HEK293 (cell line): Measurements from ENCODE around the gene LGSN.
"Not testable (repeated sequence)": the region's sequence is repeated elsewhere in the genome, so short reads cannot be mapped to it uniquely, and the experiment has no call there.

ENCODE experiments used
- CTCF ChIA-PET: fragments of 350-600 bp; formaldehyde crosslinking; extraction: SDS; loops from one replicate; lab custom pipeline; 2021; ENCODE audit warnings: antibody characterized with exemption; lab: Yijun Ruan, JAX
- POLR2A ChIA-PET: fragments of 300-600 bp; formaldehyde crosslinking; extraction: SDS; loops from one replicate; lab custom pipeline; 2020; ENCODE audit warnings: antibody characterized with exemption, inconsistent platforms; lab: Yijun Ruan, JAX
- H3K27ac ChIP-seq: fragments of 200-500 bp; sonication (Bioruptor generic); 2 replicates; pipeline ENCODE4 v1.5.1; 2014; ENCODE audit warnings: low read depth, low read length, control low read depth, inconsistent platforms; ENCODE audit errors: extremely low read depth
- H3K36me3 ChIP-seq, 2 experiments: fragments of 200-500 bp in 1 of 2; sonication (Bioruptor generic) in 1 of 2; 1 replicate in 1 of 2; 2 replicates in 1 of 2; pipeline ENCODE4 v1.5.1; 2014 to 2017; ENCODE audit warnings: inconsistent platforms in 2 of 2, low read length in 2 of 2; ENCODE audit not compliant: control insufficient read depth in 2 of 2, insufficient read depth in 1 of 2
- H3K4me1 ChIP-seq: fragments of 200-500 bp; sonication (Bioruptor generic); 2 replicates; pipeline ENCODE4 v1.5.1; 2014; ENCODE audit warnings: mild to moderate bottlenecking, low read length, inconsistent platforms; ENCODE audit not compliant: control insufficient read depth, insufficient read depth
- H3K4me3 ChIP-seq: 2 replicates; pipeline ENCODE4 v1.5.1; 2011; ENCODE audit warnings: low read depth, mild to moderate bottlenecking, control low read depth, low read length, moderate library complexity
- H3K9me3 ChIP-seq: fragments of 200-500 bp; sonication (Bioruptor generic); 2 replicates; pipeline ENCODE4 v1.5.1; 2014; ENCODE audit warnings: low read depth, low read length, inconsistent platforms; ENCODE audit not compliant: control insufficient read depth, insufficient read depth
- GLI4 ChIP-seq: fragments of 450-650 bp; formaldehyde crosslinking; IDR thresholded peaks from 2 replicates; pipeline ENCODE4 v1.5.1; 2016; ENCODE audit warnings: missing biosample characterization, missing genetic modification characterization
- PRDM1 ChIP-seq: fragments of 450-650 bp; formaldehyde crosslinking; IDR thresholded peaks from 2 replicates; pipeline ENCODE4; 2016; ENCODE audit warnings: missing biosample characterization, missing genetic modification characterization
- REPIN1 ChIP-seq: fragments of 450-650 bp; formaldehyde crosslinking; IDR thresholded peaks from 2 replicates; pipeline ENCODE4 v1.5.1; 2017; ENCODE audit warnings: missing biosample characterization, missing genetic modification characterization, low read depth
- SETDB1 ChIP-seq: IDR thresholded peaks from one replicate; pipeline ENCODE4 v1.6.1; 2017; ENCODE audit warnings: mild to moderate bottlenecking, low read length, moderate library complexity, mixed read lengths; ENCODE audit not compliant: insufficient read length
- ZEB2 ChIP-seq: fragments of 450-650 bp; formaldehyde crosslinking; IDR thresholded peaks from 2 replicates; pipeline ENCODE4 v1.5.1; 2016; ENCODE audit warnings: missing biosample characterization, missing genetic modification characterization
- ZNF112 ChIP-seq: fragments of 450-650 bp; formaldehyde crosslinking; IDR thresholded peaks from 2 replicates; pipeline ENCODE4 v1.5.0; 2017; ENCODE audit warnings: missing biosample characterization, missing genetic modification characterization
- ZNF140 ChIP-seq: fragments of 450-650 bp; formaldehyde crosslinking; IDR thresholded peaks from 2 replicates; pipeline ENCODE4 v1.5.1; 2016; ENCODE audit warnings: missing biosample characterization, missing genetic modification characterization
- ZNF157 ChIP-seq: fragments of 450-650 bp; formaldehyde crosslinking; IDR thresholded peaks from 2 replicates; pipeline ENCODE4 v1.5.1; 2016; ENCODE audit warnings: missing biosample characterization, missing genetic modification characterization
- ZNF239 ChIP-seq: fragments of 450-650 bp; formaldehyde crosslinking; IDR thresholded peaks from 2 replicates; pipeline ENCODE4 v1.5.1; 2016; ENCODE audit warnings: missing biosample characterization, missing genetic modification characterization
- ZNF311 ChIP-seq: fragments of 450-650 bp; formaldehyde crosslinking; IDR thresholded peaks from 2 replicates; pipeline ENCODE4 v1.5.1; 2017; ENCODE audit warnings: missing biosample characterization, missing genetic modification characterization, borderline replicate concordance
- ZNF394 ChIP-seq: fragments of 450-650 bp; formaldehyde crosslinking; IDR thresholded peaks from 2 replicates; pipeline ENCODE4 v1.5.1; 2016; ENCODE audit warnings: missing biosample characterization, missing genetic modification characterization, mild to moderate bottlenecking, moderate library complexity, borderline replicate concordance
- ZNF514 ChIP-seq: fragments of 450-650 bp; formaldehyde crosslinking; IDR thresholded peaks from 2 replicates; pipeline ENCODE4 v1.5.1; 2016; ENCODE audit warnings: missing biosample characterization, missing genetic modification characterization
- ZNF561 ChIP-seq: fragments of 450-650 bp; IDR thresholded peaks from 2 replicates; pipeline ENCODE4 v1.5.1; 2018; ENCODE audit warnings: missing biosample characterization, missing genetic modification characterization, borderline replicate concordance
- ZNF600 ChIP-seq: fragments of 450-650 bp; formaldehyde crosslinking; IDR thresholded peaks from 2 replicates; pipeline ENCODE4 v1.5.1; 2016; ENCODE audit warnings: missing biosample characterization, missing genetic modification characterization
- ZNF677 ChIP-seq: fragments of 450-650 bp; IDR thresholded peaks from 2 replicates; pipeline ENCODE4 v1.5.0; 2018; ENCODE audit warnings: missing biosample characterization, mild to moderate bottlenecking, missing genetic modification characterization, moderate library complexity
- TF ChIP-seq, protein P1 (sequence below): fragments of 450-650 bp; formaldehyde crosslinking; IDR thresholded peaks from 2 replicates; pipeline ENCODE4 v1.5.1; 2016; ENCODE audit warnings: missing biosample characterization, missing genetic modification characterization, low read depth
- TF ChIP-seq, protein P2 (sequence below): fragments of 450-650 bp; formaldehyde crosslinking; IDR thresholded peaks from 2 replicates; pipeline ENCODE4 v1.5.1; 2016; ENCODE audit warnings: missing biosample characterization, missing genetic modification characterization
- TF ChIP-seq, protein P3 (sequence below): fragments of 450-650 bp; formaldehyde crosslinking; IDR thresholded peaks from 2 replicates; pipeline ENCODE4 v1.5.1; 2016; ENCODE audit warnings: missing biosample characterization, missing genetic modification characterization
- TF ChIP-seq, protein P4 (sequence below): fragments of 450-650 bp; formaldehyde crosslinking; IDR thresholded peaks from 2 replicates; pipeline ENCODE4 v1.5.1; 2016; ENCODE audit warnings: missing biosample characterization, missing genetic modification characterization

The LGSN gene

DNA sequence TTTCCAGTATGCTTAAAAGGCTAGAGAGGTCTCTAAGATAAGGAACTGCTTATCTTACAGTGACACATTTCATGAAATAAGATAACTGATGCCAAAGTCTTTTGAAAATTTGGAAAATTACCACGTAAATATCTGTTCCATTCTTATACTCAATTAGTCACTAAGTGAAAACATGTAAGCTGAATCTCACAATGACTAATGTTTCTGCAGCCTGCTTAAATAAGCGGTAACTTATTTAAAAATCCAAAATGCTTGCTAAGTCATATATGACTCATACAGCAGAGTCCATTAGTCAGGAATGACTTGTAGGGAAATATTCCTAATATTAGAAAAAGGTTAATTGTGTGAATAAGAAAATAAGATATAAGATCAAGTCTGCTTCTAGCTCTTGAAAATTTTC is 27.8 kb upstream of the LGSN start (continued):
- TF ChIP-seq ZNF514 (tag by site-specific recombination) (no peak), ZNF677 (tag by site-specific recombination) (no peak)

DNA sequence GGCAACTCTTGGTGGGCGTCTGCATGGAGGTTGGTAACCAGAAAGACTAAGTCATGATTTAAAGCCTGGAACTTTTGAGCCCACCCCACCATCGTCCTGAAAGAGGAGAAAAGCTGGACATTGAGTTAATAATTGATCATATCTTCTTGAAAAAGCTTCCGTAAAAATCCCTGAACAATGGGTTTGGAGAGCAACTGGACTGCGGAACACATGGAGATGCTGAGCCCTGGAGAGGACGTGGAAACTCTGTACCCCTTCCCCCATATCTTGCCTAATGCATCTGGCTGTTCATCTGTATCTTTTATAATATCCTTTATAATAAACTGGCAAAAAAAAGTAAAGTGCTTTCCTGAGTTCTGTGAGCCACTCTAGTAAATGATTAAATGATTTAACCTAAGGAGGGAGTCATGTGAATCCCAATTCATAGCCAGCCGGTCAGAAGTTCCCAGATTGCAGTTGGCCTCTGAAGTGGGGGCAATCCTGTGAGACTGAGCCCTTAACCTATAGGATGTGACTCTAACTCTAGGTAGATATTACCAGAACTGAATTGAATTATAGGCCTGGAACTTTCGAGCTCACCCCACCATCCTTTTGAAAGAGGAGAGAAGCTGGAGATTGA is 26.5 kb upstream of the LGSN start:
- CTCF ChIA-PET, result interaction anchor here (0.6 kb wide), 1 partner anchor 127 kb away, joined by 3 read pairs; no protein-coding TSS in a partner anchor

DNA sequence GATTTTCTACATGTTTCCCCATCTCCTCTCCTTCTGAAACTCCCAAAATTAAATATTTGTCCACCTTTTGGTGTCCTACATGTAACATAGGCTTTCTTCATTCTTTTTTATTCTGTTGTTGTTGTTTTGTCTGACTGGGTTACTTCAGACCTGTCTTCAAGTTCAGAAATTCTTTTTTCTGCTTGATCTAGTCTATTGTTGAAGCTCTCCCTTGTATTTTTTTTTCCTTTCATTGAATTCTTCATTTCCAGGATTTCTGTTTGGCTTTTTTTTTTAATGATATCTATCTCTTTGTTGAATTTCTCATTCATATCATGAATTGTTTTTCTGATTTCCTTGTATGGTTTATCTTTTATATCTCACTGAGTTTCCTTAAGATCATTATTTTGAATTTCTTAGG is 20.6 kb upstream of the LGSN start:
- POLR2A ChIA-PET, result no interaction called here
- Histone ChIP-seq H3K4me3 (no peak overlapping the region), H3K9me3 (no peaks in the 10 kb centered on the region), H3K4me1 (no peaks in the 10 kb centered on the region), H3K27ac (no peak overlapping the region), H3K36me3 (no peaks in the 10 kb centered on the region)
- TF ChIP-seq ZNF239 (tag by site-specific recombination), result no peak
- peak; percentile 75 for TF ChIP-seq SETDB1
- CTCF ChIA-PET, result interaction anchor here (0.6 to 0.8 kb wide), 2 partner anchors 8 to 121 kb away, joined by 3 to 5 read pairs; no protein-coding TSS in a partner anchor

More for the DNA sequence above, 26.5 kb upstream of the LGSN start:
- POLR2A ChIA-PET, result no interaction called here
- no peaks in the 10 kb centered on the region for H3K4me1 ChIP-seq
- TF ChIP-seq ZEB2 (tag by site-specific recombination) (no peak), ZNF140 (tag by site-specific recombination) (no peak), GLI4 (no peak), PRDM1 (tag by site-specific recombination) (no peak), ZNF157 (no peak)
- TF ChIP-seq, protein P1, sequence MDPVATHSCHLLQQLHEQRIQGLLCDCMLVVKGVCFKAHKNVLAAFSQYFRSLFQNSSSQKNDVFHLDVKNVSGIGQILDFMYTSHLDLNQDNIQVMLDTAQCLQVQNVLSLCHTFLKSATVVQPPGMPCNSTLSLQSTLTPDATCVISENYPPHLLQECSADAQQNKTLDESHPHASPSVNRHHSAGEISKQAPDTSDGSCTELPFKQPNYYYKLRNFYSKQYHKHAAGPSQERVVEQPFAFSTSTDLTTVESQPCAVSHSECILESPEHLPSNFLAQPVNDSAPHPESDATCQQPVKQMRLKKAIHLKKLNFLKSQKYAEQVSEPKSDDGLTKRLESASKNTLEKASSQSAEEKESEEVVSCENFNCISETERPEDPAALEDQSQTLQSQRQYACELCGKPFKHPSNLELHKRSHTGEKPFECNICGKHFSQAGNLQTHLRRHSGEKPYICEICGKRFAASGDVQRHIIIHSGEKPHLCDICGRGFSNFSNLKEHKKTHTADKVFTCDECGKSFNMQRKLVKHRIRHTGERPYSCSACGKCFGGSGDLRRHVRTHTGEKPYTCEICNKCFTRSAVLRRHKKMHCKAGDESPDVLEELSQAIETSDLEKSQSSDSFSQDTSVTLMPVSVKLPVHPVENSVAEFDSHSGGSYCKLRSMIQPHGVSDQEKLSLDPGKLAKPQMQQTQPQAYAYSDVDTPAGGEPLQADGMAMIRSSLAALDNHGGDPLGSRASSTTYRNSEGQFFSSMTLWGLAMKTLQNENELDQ, result no peak
- TF ChIP-seq, protein P2, sequence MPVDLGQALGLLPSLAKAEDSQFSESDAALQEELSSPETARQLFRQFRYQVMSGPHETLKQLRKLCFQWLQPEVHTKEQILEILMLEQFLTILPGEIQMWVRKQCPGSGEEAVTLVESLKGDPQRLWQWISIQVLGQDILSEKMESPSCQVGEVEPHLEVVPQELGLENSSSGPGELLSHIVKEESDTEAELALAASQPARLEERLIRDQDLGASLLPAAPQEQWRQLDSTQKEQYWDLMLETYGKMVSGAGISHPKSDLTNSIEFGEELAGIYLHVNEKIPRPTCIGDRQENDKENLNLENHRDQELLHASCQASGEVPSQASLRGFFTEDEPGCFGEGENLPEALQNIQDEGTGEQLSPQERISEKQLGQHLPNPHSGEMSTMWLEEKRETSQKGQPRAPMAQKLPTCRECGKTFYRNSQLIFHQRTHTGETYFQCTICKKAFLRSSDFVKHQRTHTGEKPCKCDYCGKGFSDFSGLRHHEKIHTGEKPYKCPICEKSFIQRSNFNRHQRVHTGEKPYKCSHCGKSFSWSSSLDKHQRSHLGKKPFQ (tag by site-specific recombination), result no peak
- H3K9me3 ChIP-seq, result no peaks in the 10 kb centered on the region
- H3K4me3 ChIP-seq, result no peak overlapping the region
- H3K27ac ChIP-seq, result no peak overlapping the region
- H3K36me3 ChIP-seq, result no peaks in the 10 kb centered on the region

DNA sequence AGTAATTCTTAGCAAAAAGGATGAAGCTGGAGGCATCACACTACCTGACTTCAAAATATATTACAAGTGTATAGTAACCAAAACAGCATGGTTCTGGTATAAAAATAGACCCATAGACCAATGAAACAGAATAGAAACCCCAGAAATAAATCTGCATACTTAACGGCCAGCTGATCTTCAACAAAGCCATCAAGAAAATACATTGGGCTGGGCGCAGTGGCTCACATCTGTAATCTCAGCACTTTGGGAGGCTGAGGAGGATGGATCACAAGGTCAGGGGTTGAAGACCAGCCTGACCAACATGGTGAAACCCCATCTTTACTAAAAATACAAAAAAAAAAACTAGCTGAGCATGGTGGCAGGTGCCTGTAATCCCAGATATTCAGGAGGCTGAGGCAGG is 14.9 kb upstream of the LGSN start:
- H3K9me3 ChIP-seq, H3K4me3 ChIP-seq, CTCF ChIA-PET, POLR2A ChIA-PET, H3K27ac ChIP-seq, H3K4me1 ChIP-seq, H3K36me3 ChIP-seq: not testable (repeated sequence)

DNA sequence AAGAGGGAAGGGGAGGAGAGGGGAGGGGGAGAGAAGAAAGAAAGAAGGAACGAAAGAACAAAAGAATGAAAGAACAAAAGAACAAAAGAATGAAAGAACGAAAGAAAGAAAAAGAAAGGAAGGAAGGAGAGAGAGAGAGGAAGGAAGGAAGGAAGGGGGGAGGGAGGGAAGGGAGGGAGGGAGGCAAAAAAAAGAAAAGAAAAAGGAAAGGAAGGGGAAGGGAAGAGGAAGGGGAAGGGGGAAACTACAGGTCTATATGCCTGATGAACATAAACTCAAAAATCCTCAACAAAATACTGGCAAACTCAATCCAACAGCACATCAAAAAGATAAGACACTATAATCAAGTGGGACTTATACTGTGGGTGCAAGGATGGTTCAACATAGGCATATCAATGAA is 13.7 kb upstream of the LGSN start:
- H3K9me3 ChIP-seq, result no peaks in the 10 kb centered on the region
- no peak for TF ChIP-seq ZNF394
- TF ChIP-seq, protein P3, sequence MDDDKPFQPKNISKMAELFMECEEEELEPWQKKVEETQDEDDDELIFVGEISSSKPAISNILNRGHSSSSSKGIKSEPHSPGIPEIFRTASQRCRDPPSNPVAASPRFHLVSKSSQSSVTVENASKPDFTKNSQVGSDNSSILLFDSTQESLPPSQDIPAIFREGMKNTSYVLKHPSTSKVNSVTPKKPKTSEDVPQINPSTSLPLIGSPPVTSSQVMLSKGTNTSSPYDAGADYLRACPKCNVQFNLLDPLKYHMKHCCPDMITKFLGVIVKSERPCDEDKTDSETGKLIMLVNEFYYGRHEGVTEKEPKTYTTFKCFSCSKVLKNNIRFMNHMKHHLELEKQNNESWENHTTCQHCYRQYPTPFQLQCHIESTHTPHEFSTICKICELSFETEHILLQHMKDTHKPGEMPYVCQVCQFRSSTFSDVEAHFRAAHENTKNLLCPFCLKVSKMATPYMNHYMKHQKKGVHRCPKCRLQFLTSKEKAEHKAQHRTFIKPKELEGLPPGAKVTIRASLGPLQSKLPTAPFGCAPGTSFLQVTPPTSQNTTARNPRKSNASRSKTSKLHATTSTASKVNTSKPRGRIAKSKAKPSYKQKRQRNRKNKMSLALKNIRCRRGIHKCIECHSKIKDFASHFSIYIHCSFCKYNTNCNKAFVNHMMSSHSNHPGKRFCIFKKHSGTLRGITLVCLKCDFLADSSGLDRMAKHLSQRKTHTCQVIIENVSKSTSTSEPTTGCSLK (tag by site-specific recombination), result no peak
- TF ChIP-seq ZNF311, result no peak
- TF ChIP-seq ZNF561 (tag by site-specific recombination), result no peak
- TF ChIP-seq ZNF600 (tag by site-specific recombination), result no peak
- TF ChIP-seq ZNF112, result no peak
- TF ChIP-seq, protein P4, sequence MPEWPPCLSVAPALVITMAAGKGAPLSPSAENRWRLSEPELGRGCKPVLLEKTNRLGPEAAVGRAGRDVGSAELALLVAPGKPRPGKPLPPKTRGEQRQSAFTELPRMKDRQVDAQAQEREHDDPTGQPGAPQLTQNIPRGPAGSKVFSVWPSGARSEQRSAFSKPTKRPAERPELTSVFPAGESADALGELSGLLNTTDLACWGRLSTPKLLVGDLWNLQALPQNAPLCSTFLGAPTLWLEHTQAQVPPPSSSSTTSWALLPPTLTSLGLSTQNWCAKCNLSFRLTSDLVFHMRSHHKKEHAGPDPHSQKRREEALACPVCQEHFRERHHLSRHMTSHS, result no peak
- TF ChIP-seq REPIN1 (tag by site-specific recombination), result no peak
- no peaks in the 10 kb centered on the region for H3K4me1 ChIP-seq
- no peaks in the 10 kb centered on the region for H3K36me3 ChIP-seq
- CTCF ChIA-PET, result no interaction called here
- POLR2A ChIA-PET, result no interaction called here
- no peak overlapping the region for H3K4me3 ChIP-seq
- H3K27ac ChIP-seq, result no peak overlapping the region
